Measurements from ENCODE around the gene DNAAF3.

The DNAAF3 gene

DNA sequence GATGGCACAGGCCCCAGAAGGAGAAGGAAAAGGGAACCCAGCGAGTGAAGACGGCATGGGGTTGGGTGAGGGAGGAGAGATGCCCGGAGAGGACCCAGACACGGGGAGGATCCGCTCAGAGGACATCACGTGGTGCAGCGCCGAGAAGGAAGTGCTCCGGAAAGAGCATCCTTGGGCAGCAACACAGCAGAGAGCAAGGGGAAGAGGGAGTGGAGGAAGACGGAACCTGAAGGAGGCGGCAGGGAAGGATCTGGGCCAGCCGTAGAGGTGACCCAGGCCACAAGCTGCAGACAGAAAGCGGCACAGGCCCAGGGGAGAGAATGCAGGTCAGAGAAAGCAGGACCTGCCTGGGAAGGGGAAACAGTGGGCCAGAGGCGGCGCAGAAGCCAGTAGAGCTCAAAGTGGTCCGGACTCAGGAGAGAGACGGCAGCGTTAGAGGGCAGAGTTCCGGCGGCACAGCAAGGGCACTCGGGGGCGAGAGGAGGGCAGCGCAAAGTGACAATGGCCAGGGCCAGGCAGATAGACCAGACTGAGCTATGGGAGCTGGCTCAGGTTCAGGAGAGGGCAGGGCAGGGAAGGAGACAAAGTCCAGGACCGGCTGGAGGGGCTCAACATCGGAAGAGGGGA is 50.1 kb downstream of the DNAAF3 start:
- Histone ChIP-seq H3K27me3 (ENCODE audit: control insufficient read depth in 3 of 3, insufficient read depth in 3 of 3, low read depth in 1 of 3, low read length in 3 of 3) (peaks cover 0 to 6% (median 0%) of the 10 kb centered on the region in 3 experiments), H3K9me3 (replicated peaks in 1 of 2; ENCODE audit: control insufficient read depth in 2 of 2, insufficient read depth in 1 of 2, low read depth in 1 of 2, low read length in 2 of 2) (no peaks in the 10 kb centered on the region), H3K4me2 (ENCODE audit: insufficient read depth, low read length, poor library complexity, severe bottlenecking) (peak overlapping the region; percentile 99), H3K79me1 (ENCODE audit: low read depth, low read length) (peaks cover 32% of the 10 kb centered on the region), H3K18ac (ENCODE audit: low read length) (peak overlapping the region; percentile 97), H3K23ac (ENCODE audit: low read depth, low read length, poor library complexity) (peak overlapping the region; percentile 83), H2BK12ac (ENCODE audit: low read length) (no peak overlapping the region), H3K4me1 (ENCODE audit: control insufficient read depth in 2 of 2, insufficient read depth in 1 of 2, low read depth in 1 of 2, low read length in 2 of 2) (peaks cover 35 to 37% of the 10 kb centered on the region in 2 donors), H2BK120ac (ENCODE audit: low read depth, low read length) (peak overlapping the region; percentile 32), H2BK5ac (ENCODE audit: low read length) (peak overlapping the region; percentile 16), H4K91ac (ENCODE audit: low read depth, low read length, poor library complexity) (no peak overlapping the region), H3K14ac (ENCODE audit: low read length) (peak overlapping the region; percentile 90), H3K9ac (ENCODE audit: low read depth, low read length, poor library complexity) (peak overlapping the region; percentile 99), H3K4me3 (ENCODE audit: low read length in 2 of 2) (peak overlapping the region; percentile 65 to 98), H3K27ac (replicated peaks; ENCODE audit: low read length) (no peak overlapping the region), H3K36me3 (replicated peaks in 1 of 2; ENCODE audit: control insufficient read depth in 2 of 2, insufficient read depth in 2 of 2, low read length in 2 of 2) (peaks cover 0 to 16% of the 10 kb centered on the region in 2 donors), H3K4ac (ENCODE audit: low read length) (no peak overlapping the region), H2AK5ac (ENCODE audit: low read depth, low read length) (peak overlapping the region; percentile 97), H4K8ac (ENCODE audit: low read depth, low read length) (peak overlapping the region; percentile 26), H2AFZ (ENCODE audit: low read length) (no peak overlapping the region), H2BK15ac (ENCODE audit: low read length) (no peak overlapping the region)
- DNase-seq (ENCODE audit: low spot score), result no peak
- no CpG with 5 or more reads among the region's 25 CpGs for WGBS, 2 donors (ENCODE audit: extremely low coverage in 2 of 2, insufficient read length in 2 of 2, insufficient replicate concordance in 1 of 2)

DNA sequence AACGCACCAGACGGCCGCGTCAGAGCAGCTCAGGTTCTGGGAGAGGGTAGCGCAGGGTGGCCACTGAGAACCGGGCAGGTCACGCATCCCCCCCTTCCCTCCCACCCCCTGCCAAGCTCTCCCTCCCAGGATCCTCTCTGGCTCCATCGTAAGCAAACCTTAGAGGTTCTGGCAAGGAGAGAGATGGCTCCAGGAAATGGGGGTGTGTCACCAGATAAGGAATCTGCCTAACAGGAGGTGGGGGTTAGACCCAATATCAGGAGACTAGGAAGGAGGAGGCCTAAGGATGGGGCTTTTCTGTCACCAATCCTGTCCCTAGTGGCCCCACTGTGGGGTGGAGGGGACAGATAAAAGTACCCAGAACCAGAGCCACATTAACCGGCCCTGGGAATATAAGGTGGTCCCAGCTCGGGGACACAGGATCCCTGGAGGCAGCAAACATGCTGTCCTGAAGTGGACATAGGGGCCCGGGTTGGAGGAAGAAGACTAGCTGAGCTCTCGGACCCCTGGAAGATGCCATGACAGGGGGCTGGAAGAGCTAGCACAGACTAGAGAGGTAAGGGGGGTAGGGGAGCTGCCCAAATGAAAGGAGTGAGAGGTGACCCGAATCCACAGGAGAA is 50.9 kb downstream of the DNAAF3 start:
- Histone ChIP-seq H3K18ac (ENCODE audit: low read length) (no peak overlapping the region), H3K4ac (ENCODE audit: low read length) (no peak overlapping the region), H3K36me3 (replicated peaks in 1 of 2; ENCODE audit: control insufficient read depth in 2 of 2, insufficient read depth in 2 of 2, low read length in 2 of 2) (peaks cover 0 to 22% of the 10 kb centered on the region in 2 donors), H2BK12ac (ENCODE audit: low read length) (no peak overlapping the region), H4K91ac (ENCODE audit: low read depth, low read length, poor library complexity) (no peak overlapping the region), H3K4me3 (ENCODE audit: low read length in 2 of 2) (peak overlapping the region in 1 of 2 donors; percentile 65), H2BK15ac (ENCODE audit: low read length) (no peak overlapping the region), H3K4me1 (ENCODE audit: control insufficient read depth in 2 of 2, insufficient read depth in 1 of 2, low read depth in 1 of 2, low read length in 2 of 2) (peaks cover 35 to 37% of the 10 kb centered on the region in 2 donors), H3K27ac (replicated peaks; ENCODE audit: low read length) (no peak overlapping the region), H3K79me1 (ENCODE audit: low read depth, low read length) (peaks cover 33% of the 10 kb centered on the region), H2BK5ac (ENCODE audit: low read length) (peak overlapping the region; percentile 16), H3K9ac (ENCODE audit: low read depth, low read length, poor library complexity) (peak overlapping the region; percentile 99), H2BK120ac (ENCODE audit: low read depth, low read length) (no peak overlapping the region), H3K23ac (ENCODE audit: low read depth, low read length, poor library complexity) (no peak overlapping the region), H3K14ac (ENCODE audit: low read length) (no peak overlapping the region), H4K8ac (ENCODE audit: low read depth, low read length) (no peak overlapping the region), H2AK5ac (ENCODE audit: low read depth, low read length) (peak overlapping the region; percentile 63), H3K4me2 (ENCODE audit: insufficient read depth, low read length, poor library complexity, severe bottlenecking) (peak overlapping the region; percentile 99), H3K9me3 (replicated peaks in 1 of 2; ENCODE audit: control insufficient read depth in 2 of 2, insufficient read depth in 1 of 2, low read depth in 1 of 2, low read length in 2 of 2) (no peaks in the 10 kb centered on the region), H3K27me3 (ENCODE audit: control insufficient read depth in 3 of 3, insufficient read depth in 3 of 3, low read depth in 1 of 3, low read length in 3 of 3) (peaks cover 0 to 3% (median 0%) of the 10 kb centered on the region in 3 experiments), H2AFZ (ENCODE audit: low read length) (no peak overlapping the region)
- WGBS, 2 donors (ENCODE audit: extremely low coverage in 2 of 2, insufficient read length in 2 of 2, insufficient replicate concordance in 1 of 2), result no CpG with 5 or more reads among the region's 13 CpGs
- no peak for DNase-seq (ENCODE audit: low spot score)

DNA sequence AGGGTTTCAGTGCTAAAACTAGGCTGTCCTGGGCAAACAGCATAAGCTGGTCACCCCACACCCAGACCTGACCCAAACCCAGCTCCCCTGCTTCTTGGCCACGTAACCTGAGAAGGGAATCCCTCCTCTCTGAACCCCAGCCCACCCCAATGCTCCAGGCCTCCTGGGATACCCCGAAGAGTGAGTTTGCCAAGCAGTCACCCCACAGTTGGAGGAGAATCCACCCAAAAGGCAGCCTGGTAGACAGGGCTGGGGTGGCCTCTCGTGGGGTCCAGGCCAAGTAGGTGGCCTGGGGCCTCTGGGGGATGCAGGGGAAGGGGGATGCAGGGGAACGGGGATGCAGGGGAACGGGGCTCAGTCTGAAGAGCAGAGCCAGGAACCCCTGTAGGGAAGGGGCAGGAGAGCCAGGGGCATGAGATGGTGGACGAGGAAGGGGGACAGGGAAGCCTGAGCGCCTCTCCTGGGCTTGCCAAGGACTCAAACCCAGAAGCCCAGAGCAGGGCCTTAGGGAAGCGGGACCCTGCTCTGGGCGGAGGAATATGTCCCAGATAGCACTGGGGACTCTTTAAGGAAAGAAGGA is 51.8 kb downstream of the DNAAF3 start:
- Histone ChIP-seq H3K18ac (ENCODE audit: low read length) (no peak overlapping the region), H4K8ac (ENCODE audit: low read depth, low read length) (no peak overlapping the region), H3K36me3 (replicated peaks in 1 of 2; ENCODE audit: control insufficient read depth in 2 of 2, insufficient read depth in 2 of 2, low read length in 2 of 2) (peaks cover 3 to 31% of the 10 kb centered on the region in 2 donors), H3K79me1 (ENCODE audit: low read depth, low read length) (peaks cover 33% of the 10 kb centered on the region), H3K4ac (ENCODE audit: low read length) (no peak overlapping the region), H3K4me1 (ENCODE audit: control insufficient read depth in 2 of 2, insufficient read depth in 1 of 2, low read depth in 1 of 2, low read length in 2 of 2) (peaks cover 35 to 37% of the 10 kb centered on the region in 2 donors), H3K27ac (replicated peaks; ENCODE audit: low read length) (peak overlapping the region; percentile 33), H3K4me3 (ENCODE audit: low read length in 2 of 2) (no peak overlapping the region), H3K27me3 (ENCODE audit: control insufficient read depth in 3 of 3, insufficient read depth in 3 of 3, low read depth in 1 of 3, low read length in 3 of 3) (no peaks in the 10 kb centered on the region), H2BK120ac (ENCODE audit: low read depth, low read length) (no peak overlapping the region), H3K9me3 (replicated peaks in 1 of 2; ENCODE audit: control insufficient read depth in 2 of 2, insufficient read depth in 1 of 2, low read depth in 1 of 2, low read length in 2 of 2) (no peaks in the 10 kb centered on the region), H2AK5ac (ENCODE audit: low read depth, low read length) (peak overlapping the region; percentile 79), H3K9ac (ENCODE audit: low read depth, low read length, poor library complexity) (no peak overlapping the region), H2BK15ac (ENCODE audit: low read length) (no peak overlapping the region), H3K4me2 (ENCODE audit: insufficient read depth, low read length, poor library complexity, severe bottlenecking) (no peak overlapping the region), H4K91ac (ENCODE audit: low read depth, low read length, poor library complexity) (no peak overlapping the region), H2AFZ (ENCODE audit: low read length) (no peak overlapping the region), H3K14ac (ENCODE audit: low read length) (no peak overlapping the region), H2BK12ac (ENCODE audit: low read length) (no peak overlapping the region), H3K23ac (ENCODE audit: low read depth, low read length, poor library complexity) (no peak overlapping the region), H2BK5ac (ENCODE audit: low read length) (peak overlapping the region; percentile 10)
- no CpG with 5 or more reads among the region's 9 CpGs for whole genome bisulfite sequencing, 2 donors (ENCODE audit: extremely low coverage in 2 of 2, insufficient read length in 2 of 2, insufficient replicate concordance in 1 of 2)
- DNase-seq (ENCODE audit: low spot score), result no peak

DNA sequence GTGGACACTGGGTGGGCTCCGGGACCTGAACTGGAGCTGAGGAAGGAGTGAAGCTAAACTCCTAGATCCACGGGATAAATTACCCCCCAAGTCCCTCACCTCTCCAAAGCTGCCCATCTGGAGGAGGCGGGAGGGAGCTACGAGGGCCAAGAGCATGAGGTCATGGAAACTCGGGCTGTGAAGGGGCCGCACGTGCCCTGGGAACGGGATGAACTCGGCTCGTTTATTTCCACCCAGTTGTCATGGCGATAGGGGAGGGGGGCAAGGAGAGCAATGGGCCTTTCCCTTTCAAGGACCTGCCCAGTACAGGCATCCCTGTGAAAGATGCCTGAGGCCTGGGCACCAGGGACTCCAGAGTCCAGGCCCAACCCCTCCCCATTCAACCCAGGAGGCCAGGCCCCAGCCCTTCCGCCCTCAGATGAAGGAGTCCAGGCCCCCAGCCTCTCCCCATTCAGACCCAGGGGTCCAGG is 52.8 kb downstream of the DNAAF3 start:
- H2AFZ ChIP-seq (ENCODE audit: low read length), result no peak overlapping the region
- no peak overlapping the region for H2BK15ac ChIP-seq (ENCODE audit: low read length)
- peak; percentile 86 for DNase-seq (ENCODE audit: low spot score)
- H2BK5ac ChIP-seq (ENCODE audit: low read length), result peak overlapping the region; percentile 92
- H3K9ac ChIP-seq (ENCODE audit: low read depth, low read length, poor library complexity), result no peak overlapping the region
- H4K8ac ChIP-seq (ENCODE audit: low read depth, low read length), result no peak overlapping the region
- H3K4me1 ChIP-seq (ENCODE audit: control insufficient read depth in 2 of 2, insufficient read depth in 1 of 2, low read depth in 1 of 2, low read length in 2 of 2), result peaks cover 32 to 37% of the 10 kb centered on the region in 2 donors
- H3K4me3 ChIP-seq (ENCODE audit: low read length in 2 of 2), result no peak overlapping the region
- H3K4me2 ChIP-seq (ENCODE audit: insufficient read depth, low read length, poor library complexity, severe bottlenecking), result peak overlapping the region; percentile 22
- H4K91ac ChIP-seq (ENCODE audit: low read depth, low read length, poor library complexity), result no peak overlapping the region
- H3K14ac ChIP-seq (ENCODE audit: low read length), result no peak overlapping the region
- no peak overlapping the region for H2BK120ac ChIP-seq (ENCODE audit: low read depth, low read length)
- peak overlapping the region; percentile 16 for H3K18ac ChIP-seq (ENCODE audit: low read length)
- H3K36me3 ChIP-seq (replicated peaks in 1 of 2; ENCODE audit: control insufficient read depth in 2 of 2, insufficient read depth in 2 of 2, low read length in 2 of 2), result peaks cover 7 to 41% of the 10 kb centered on the region in 2 donors
- H3K79me1 ChIP-seq (ENCODE audit: low read depth, low read length), result peaks cover 37% of the 10 kb centered on the region
- H2AK5ac ChIP-seq (ENCODE audit: low read depth, low read length), result peak overlapping the region; percentile 53
- no CpG with 5 or more reads among the region's 12 CpGs for WGBS, 2 donors (ENCODE audit: extremely low coverage in 2 of 2, insufficient read length in 2 of 2, insufficient replicate concordance in 1 of 2)
- no peaks in the 10 kb centered on the region for H3K27me3 ChIP-seq (ENCODE audit: control insufficient read depth in 3 of 3, insufficient read depth in 3 of 3, low read depth in 1 of 3, low read length in 3 of 3)
- H3K23ac ChIP-seq (ENCODE audit: low read depth, low read length, poor library complexity), result no peak overlapping the region
- H2BK12ac ChIP-seq (ENCODE audit: low read length), result no peak overlapping the region
- H3K4ac ChIP-seq (ENCODE audit: low read length), result no peak overlapping the region
- no peaks in the 10 kb centered on the region for H3K9me3 ChIP-seq (replicated peaks in 1 of 2; ENCODE audit: control insufficient read depth in 2 of 2, insufficient read depth in 1 of 2, low read depth in 1 of 2, low read length in 2 of 2)
- peak overlapping the region; percentile 15 for H3K27ac ChIP-seq (replicated peaks; ENCODE audit: low read length)
